SH-SY5Y (cell line): Measurements from ENCODE around the gene NUMBL.

ENCODE experiments used
- GATA2 ChIP-seq: IDR thresholded peaks from 2 replicates; pipeline ENCODE4 v1.6.1; 2011; ENCODE audit warnings: mild to moderate bottlenecking, low read depth, low read length
- GATA3 ChIP-seq: IDR thresholded peaks from 2 replicates; pipeline ENCODE4 v1.6.1; 2011; ENCODE audit warnings: low read depth, mild to moderate bottlenecking, low read length, moderate library complexity

DNA sequence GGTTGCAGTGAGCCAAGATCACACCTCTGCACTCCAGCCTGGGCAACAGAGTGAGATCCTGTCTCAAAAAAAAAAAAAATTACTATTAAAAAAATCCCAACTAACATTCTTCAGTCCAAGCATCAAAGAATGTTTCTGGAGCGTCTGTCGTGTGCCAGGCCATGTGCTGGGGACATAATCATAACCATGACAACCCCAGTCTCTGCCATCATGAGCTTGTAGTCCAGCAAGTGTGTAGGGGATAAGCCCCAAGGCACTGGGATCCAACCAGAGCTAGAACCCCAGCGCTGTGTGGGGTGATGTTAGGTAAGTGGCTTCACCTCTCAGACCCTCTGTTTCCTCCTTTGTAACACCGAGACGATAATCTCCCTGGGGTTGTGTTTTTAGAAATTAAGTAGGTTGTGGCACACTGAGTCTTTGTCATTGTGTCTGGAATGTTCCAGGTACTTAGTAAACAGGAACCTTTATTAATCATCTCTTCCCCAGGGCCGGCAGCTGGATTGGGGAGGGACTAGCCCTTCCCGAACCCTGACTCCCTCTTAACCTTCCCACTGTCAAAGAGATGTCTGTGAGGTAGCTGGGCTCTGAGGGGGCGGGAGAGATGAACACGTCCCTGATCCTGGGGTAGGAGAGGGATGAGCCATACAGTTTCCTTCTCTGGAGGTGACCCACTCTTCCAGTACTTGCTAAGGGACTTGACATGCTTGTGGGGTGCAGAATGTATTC lies 31.6 kb upstream of the NUMBL start:
- TF ChIP-seq GATA2: no peak
- TF ChIP-seq GATA3: no peak
